ENCODE data around the gene NFIC. TPM values are rescaled to one million over a fixed set of nuclear protein-coding genes. Genes with fewer than 3 reads are reported as not detected.

Gene NFIC
- total and polyA plus RNA-seq, 10 of the 15 experiments (the other 5 are each of a cell fraction or from before 2014, with no cell fraction given), result 0.71 to 53.5 (median 10.2) TPM

GRCh38 chr19:3409346-3410064 is 43.1 kb downstream of the NFIC start (continued):
- no peak for TF ChIP-seq REST (IDR thresholded peaks at IDR 0.05; ENCODE audit: low read depth, low read length)

- H4K20me1 ChIP-seq (ENCODE audit: control insufficient read depth, insufficient read depth), result no peaks in the 10 kb centered on the region
- H3K4me1 ChIP-seq (ENCODE audit: control insufficient read depth, insufficient read depth, low read length), result no peaks in the 10 kb centered on the region
- H3K36me3 ChIP-seq (ENCODE audit: control insufficient read depth in 2 of 2, insufficient read depth in 2 of 2, low read length in 1 of 2), result peaks cover 11 to 12% of the 10 kb centered on the region in 2 experiments
- no peak for FAIRE-seq
- DNase-seq (ENCODE audit: low read depth, low spot score), result no peak
- H3K4me2 ChIP-seq (ENCODE audit: control insufficient read depth, insufficient read depth), result no peak overlapping the region
- ChIA-PET CTCF (no interaction called here), POLR2A (interaction anchor here (0.7 kb wide), 1 partner anchor 15 kb away, joined by 4 read pairs; no protein-coding TSS in a partner anchor), RAD21 (ENCODE audit: unreplicated experiment) (no interaction called here), SMC1A (ENCODE audit: uncharacterized antibody, unreplicated experiment) (no interaction called here)
- intact Hi-C loops (cut with micrococcal nuclease; ENCODE audit: unreplicated experiment), result no loop called here
- BruUV-seq (replicated peaks), result no TSS peak
- in situ Hi-C loops (cut with MboI), result no loop called here
- H3K9ac ChIP-seq (ENCODE audit: control insufficient read depth, insufficient read depth, low read length), result no peak overlapping the region
- 96% methylated on average over 13 of the region's 13 CpGs for WGBS (ENCODE audit: insufficient coverage, insufficient replicate concordance, low lambda C conversion rate, missing lambda C conversion rate)
- H3K4me3 ChIP-seq, result no peak overlapping the region
- no peak for TF ChIP-seq ZNF622 (IDR thresholded peaks at IDR 0.05)
- no peak for TF ChIP-seq RAD51 (IDR thresholded peaks at IDR 0.05)
- TF ChIP-seq SKIL (IDR thresholded peaks at IDR 0.05; ENCODE audit: low read depth, poor library complexity, severe bottlenecking), result no peak
- no peaks in the 10 kb centered on the region for H3K27me3 ChIP-seq (replicated peaks in 1 of 2; ENCODE audit: control insufficient read depth in 2 of 2, insufficient read depth in 2 of 2, low read length in 1 of 2)
- H3K79me2 ChIP-seq (ENCODE audit: control insufficient read depth, insufficient read depth, low read length), result peaks cover 1% of the 10 kb centered on the region
- no peak for ATAC-seq
- H2AFZ ChIP-seq (ENCODE audit: control insufficient read depth, low read depth, low read length), result no peak overlapping the region
- H3K27ac ChIP-seq (ENCODE audit: control insufficient read depth, insufficient read depth), result no peak overlapping the region
- H3K9me3 ChIP-seq (replicated peaks; ENCODE audit: control insufficient read depth, insufficient read depth, low read length), result no peaks in the 10 kb centered on the region
Measured at GRCh38 chr19:3411636-3412035, 45.3 kb downstream of the NFIC start.
